SH-SY5Y (cell line): ENCODE data around the gene SCEL.

Source experiments
- GATA2 ChIP-seq: IDR thresholded peaks from 2 replicates; pipeline ENCODE4 v1.6.1; 2011; ENCODE audit warnings: mild to moderate bottlenecking, low read depth, low read length
- GATA3 ChIP-seq: IDR thresholded peaks from 2 replicates; pipeline ENCODE4 v1.6.1; 2011; ENCODE audit warnings: low read depth, mild to moderate bottlenecking, low read length, moderate library complexity

GRCh38 chr13:77548095-77548494 lies 12.6 kb downstream of the SCEL start:
- no peak for TF ChIP-seq GATA2
- TF ChIP-seq GATA3, result no peak
